ENCODE results near the gene PRSS56. TPM values are rescaled to one million over a fixed set of nuclear protein-coding genes. Genes with fewer than 3 reads are reported as not detected.
A peak's percentile ranks its signal among the peaks of the same experiment; 100 is the strongest.

PRSS56 gene
- total and polyA plus RNA-seq, 2 of the 13 experiments (the other 11 are each of a cell fraction or from before 2014, with no cell fraction given): not detected

- TF ChIP-seq TFDP1 (CRISPR knock-in tag; IDR thresholded peaks at IDR 0.05; ENCODE audit: borderline replicate concordance): no peak
- no peak for TF ChIP-seq BRF2 (CRISPR knock-in tag; IDR thresholded peaks at IDR 0.05)
- TF ChIP-seq ARNTL (CRISPR knock-in tag; IDR thresholded peaks at IDR 0.05): no peak
- TF ChIP-seq CSRNP1 (CRISPR knock-in tag; IDR thresholded peaks at IDR 0.05): 0 out of 2 replicates have a peak, but pooled peaks have one; percentile 56
- TF ChIP-seq BRCA1 (CRISPR knock-in tag; IDR thresholded peaks at IDR 0.05): 0 out of 2 replicates have a peak, but pooled peaks have one; percentile 47
- TF ChIP-seq POGZ (CRISPR knock-in tag; IDR thresholded peaks at IDR 0.05): peak; percentile 53; the same call in 1 of the 2 replicates
- no peak for TF ChIP-seq GZF1 (CRISPR knock-in tag; IDR thresholded peaks at IDR 0.05)
- peak; percentile 37 for TF ChIP-seq ZEB1 (IDR thresholded peaks at IDR 0.05; ENCODE audit: insufficient replicate concordance, low read depth)
- TF ChIP-seq HNRNPH1 (optimal IDR thresholded peaks at IDR 0.05; ENCODE audit: low read depth, low read length): no peak
- peak; percentile 49; the same call in 1 of the 2 replicates for TF ChIP-seq HNF4G (IDR thresholded peaks at IDR 0.05; ENCODE audit: borderline replicate concordance, low read depth, low read length)
- TF ChIP-seq HNF4G (CRISPR knock-in tag; IDR thresholded peaks at IDR 0.05; ENCODE audit: borderline replicate concordance, low read depth): no peak; the same call in 1 of the 2 replicates
- TF ChIP-seq ZNF234 (CRISPR knock-in tag; conservative IDR thresholded peaks at IDR 0.05): no peak
- TF ChIP-seq TERF1 (CRISPR knock-in tag; IDR thresholded peaks at IDR 0.05): no peak
- TF ChIP-seq SIX4 (CRISPR knock-in tag; IDR thresholded peaks at IDR 0.05): peak; percentile 77; the same call in 1 of the 2 replicates
- no peak for TF ChIP-seq LBX2 (CRISPR knock-in tag; IDR thresholded peaks at IDR 0.05; ENCODE audit: borderline replicate concordance)
- no peak for TF ChIP-seq ZNF513 (CRISPR knock-in tag; conservative IDR thresholded peaks at IDR 0.05)
- TF ChIP-seq NR0B2 (CRISPR knock-in tag; IDR thresholded peaks at IDR 0.05): no peak
- 0 out of 2 replicates have a peak, but pooled peaks have one; percentile 43 for TF ChIP-seq TOPORS (CRISPR knock-in tag; IDR thresholded peaks at IDR 0.05)
- peak; percentile 15; the same call in 1 of the 2 replicates for TF ChIP-seq CEBPB (IDR thresholded peaks at IDR 0.05; ENCODE audit: borderline replicate concordance, low read depth, low read length)
- no peak for TF ChIP-seq ZNF570 (CRISPR knock-in tag; IDR thresholded peaks at IDR 0.05; ENCODE audit: borderline replicate concordance)
- TF ChIP-seq ZNF883 (CRISPR knock-in tag; IDR thresholded peaks at IDR 0.05; ENCODE audit: not compliant biosample characterization): no peak
Observed at GRCh38 chr2:232574674-232575403, 54.7 kb downstream of the PRSS56 start (continued).

Data from HepG2 (cell line).